ELF-1 (cell line): ENCODE data around the gene SOX5.
"Not testable (repeated sequence)": the region's sequence is repeated elsewhere in the genome, so short reads cannot be mapped to it uniquely, and the experiment has no call there.

Experiments
- DNase-seq: peaks from one replicate; pipeline ENCODE4 v3.0.0-alpha.2; 2016; ENCODE audit warnings: low read depth, low spot score

Gene SOX5

DNA sequence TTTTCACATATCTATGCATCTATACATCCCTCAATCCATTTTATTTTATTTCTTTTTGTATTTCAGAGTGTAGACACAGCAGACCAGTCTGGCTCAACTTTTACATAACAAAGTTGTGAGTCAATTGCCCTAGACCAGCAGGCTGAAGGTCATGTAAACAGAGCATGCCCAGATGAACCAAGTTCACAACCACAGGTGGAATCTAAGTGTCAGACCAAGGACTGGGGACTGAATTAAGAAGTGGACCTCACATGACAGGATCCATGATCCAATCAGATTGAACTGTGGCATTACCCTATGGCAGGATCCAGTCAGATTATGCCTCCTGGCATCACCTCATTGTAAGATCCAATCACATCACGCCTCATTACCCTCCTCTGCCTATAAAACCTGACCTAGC is 455.8 kb downstream of the SOX5 start:
- no peak for DNase-seq

GRCh38 chr12:23491029-23491428 is 458.4 kb downstream of the SOX5 start:
- not testable (repeated sequence) for DNase-seq

DNA sequence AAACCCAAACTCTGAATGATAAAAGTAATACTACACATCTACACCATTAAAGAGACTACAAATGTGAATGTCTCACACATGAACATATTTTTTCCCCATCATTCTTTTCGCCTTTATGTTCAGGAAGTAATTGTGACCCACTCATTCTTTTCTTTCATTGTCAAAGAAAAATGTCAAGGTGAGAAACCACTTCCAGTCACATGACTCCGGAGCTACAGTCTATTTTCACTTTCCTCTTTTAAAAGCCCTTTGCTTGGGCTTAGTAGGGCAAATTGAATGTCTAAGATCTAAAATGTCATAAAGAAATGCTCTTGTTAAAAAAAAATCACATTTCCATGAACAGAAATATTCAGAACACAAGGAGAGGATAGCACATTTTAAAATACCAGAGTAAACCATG is 461.3 kb downstream of the SOX5 start:
- DNase-seq = no peak

GRCh38 chr12:23484238-23484637 is 465.2 kb downstream of the SOX5 start:
- no peak for DNase-seq

DNA sequence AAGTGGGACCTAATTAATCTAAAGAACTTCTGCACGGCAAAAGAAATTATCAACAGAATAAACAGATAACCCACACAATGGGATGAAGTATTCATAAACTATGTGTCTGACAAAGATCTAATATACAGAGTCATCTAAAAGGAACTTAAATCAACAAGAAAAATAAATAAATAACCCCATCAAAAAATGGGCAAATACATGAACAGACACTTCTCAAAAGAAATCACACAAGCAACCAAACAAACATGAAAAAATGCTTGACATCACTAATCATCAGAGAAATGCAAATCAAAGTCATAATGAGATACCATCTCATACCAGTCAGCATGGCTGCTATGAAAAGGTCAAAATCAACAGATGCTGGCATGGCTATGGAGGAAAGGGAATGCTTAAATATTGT is 466.9 kb downstream of the SOX5 start:
- DNase-seq = no peak
